ENCODE measurements around the gene MYRF. TPM values are rescaled to one million over a fixed set of nuclear protein-coding genes. Genes with fewer than 3 reads are reported as not detected.

Gene MYRF
- total and polyA plus RNA-seq, 2 of the 4 experiments (the other 2 are of a cell fraction) = 1.6 to 10.7 TPM

- no peak for TF ChIP-seq USF2 (IDR thresholded peaks at IDR 0.05; ENCODE audit: low read depth, low read length)
- no peak for TF ChIP-seq MAFK (IDR thresholded peaks at IDR 0.05; ENCODE audit: low read depth, low read length)
These were observed 65.2 kb downstream of the MYRF start (continued) for GRCh38 chr11:61817471-61818202.

- Histone ChIP-seq H3K27me3 (ENCODE audit: control insufficient read depth, insufficient read depth, low read length) (no peaks in the 10 kb centered on the region), H3K18ac (ENCODE audit: low read depth, low read length) (peak overlapping the region; percentile 53; the same call in 1 of the 2 replicates), H4K91ac (ENCODE audit: insufficient read depth, low read depth, low read length) (no peak overlapping the region), H3K14ac (replicated peaks; ENCODE audit: low read depth, low read length) (peak overlapping the region; percentile 55; the same call in 1 of the 2 replicates), H2BK120ac (ENCODE audit: low read depth, low read length) (peak overlapping the region; percentile 41; the same call in 1 of the 2 replicates), H3K27ac (ENCODE audit: insufficient read depth, low read length) (no peak overlapping the region), H3K9me3 (ENCODE audit: control insufficient read depth, insufficient read depth, low read length) (no peaks in the 10 kb centered on the region), H3K79me1 (ENCODE audit: low read depth in 1 of 2, low read length in 2 of 2) (peaks cover 0 to 16% of the 10 kb centered on the region in 2 experiments; a peak in 2 of 4 replicates), H2AK9ac (replicated peaks; ENCODE audit: low read depth, low read length, poor library complexity) (no peak overlapping the region), H3K56ac (ENCODE audit: extremely low read depth, insufficient read depth, low read length) (no peak overlapping the region), H3K23ac (ENCODE audit: low read depth, low read length) (no peak overlapping the region), H3K4me1 (ENCODE audit: control insufficient read depth, insufficient read depth, low read length) (peaks cover 5% of the 10 kb centered on the region; the same call in 1 of the 2 replicates), H3K4me2 (ENCODE audit: low read depth, low read length) (no peak overlapping the region; the same call in 1 of the 2 replicates), H4K20me1 (ENCODE audit: insufficient read depth, low read length) (no peaks in the 10 kb centered on the region), H3K36me3 (ENCODE audit: control insufficient read depth, insufficient read depth, low read length) (no peaks in the 10 kb centered on the region), H3K9ac (ENCODE audit: low read depth, low read length) (no peak overlapping the region), H4K5ac (ENCODE audit: low read depth, low read length) (no peak overlapping the region; the same call in 1 of the 2 replicates), H3K4me3 (ENCODE audit: insufficient read depth, low read depth, low read length) (no peak overlapping the region), H2AFZ (replicated peaks; ENCODE audit: low read length, poor library complexity) (no peak overlapping the region), H2BK5ac (ENCODE audit: low read depth, low read length, poor library complexity, severe bottlenecking) (peak overlapping the region; percentile 47), H4K8ac (ENCODE audit: low read depth in 2 of 2, low read length in 2 of 2) (peak overlapping the region in 1 of 2 experiments; percentile 48; a peak in 1 of 4 replicates), H2BK20ac (ENCODE audit: low read depth, low read length) (peak overlapping the region; percentile 53; the same call in 1 of the 2 replicates), H2BK15ac (ENCODE audit: low read depth, low read length) (peak overlapping the region; percentile 36; the same call in 1 of the 3 replicates), H2AK5ac (ENCODE audit: low read depth, low read length) (peak overlapping the region; percentile 69; the same call in 1 of the 2 replicates), H3K9me1 (ENCODE audit: insufficient read depth, low read length) (no peaks in the 10 kb centered on the region), H3K4ac (ENCODE audit: low read depth, low read length) (no peak overlapping the region)
- intact Hi-C loops (cut with micrococcal nuclease) = no loop called here
- peak; percentile 65 for DNase-seq
- CTCF ChIA-PET = interaction anchor here (1.2 kb wide), 1 partner anchor 23 kb away, joined by 3 read pairs; no protein-coding TSS in a partner anchor
- dilution Hi-C loops (cut with HindIII; ENCODE audit: low sequenced_read_pairs, unreplicated experiment) = no loop called here
- in situ Hi-C loops (cut with MboI; ENCODE audit: low sequenced_read_pairs) = no loop called here
- TF ChIP-seq, protein P1, sequence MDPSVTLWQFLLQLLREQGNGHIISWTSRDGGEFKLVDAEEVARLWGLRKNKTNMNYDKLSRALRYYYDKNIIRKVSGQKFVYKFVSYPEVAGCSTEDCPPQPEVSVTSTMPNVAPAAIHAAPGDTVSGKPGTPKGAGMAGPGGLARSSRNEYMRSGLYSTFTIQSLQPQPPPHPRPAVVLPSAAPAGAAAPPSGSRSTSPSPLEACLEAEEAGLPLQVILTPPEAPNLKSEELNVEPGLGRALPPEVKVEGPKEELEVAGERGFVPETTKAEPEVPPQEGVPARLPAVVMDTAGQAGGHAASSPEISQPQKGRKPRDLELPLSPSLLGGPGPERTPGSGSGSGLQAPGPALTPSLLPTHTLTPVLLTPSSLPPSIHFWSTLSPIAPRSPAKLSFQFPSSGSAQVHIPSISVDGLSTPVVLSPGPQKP (IDR thresholded peaks at IDR 0.05; ENCODE audit: borderline replicate concordance, low read depth, low read length) = no peak
- no peak for TF ChIP-seq MAZ (IDR thresholded peaks at IDR 0.05; ENCODE audit: borderline replicate concordance, low read depth, low read length)
- peak; percentile 42; the same call in 1 of the 2 replicates for TF ChIP-seq FOS (IDR thresholded peaks at IDR 0.05; ENCODE audit: low read depth, low read length)
- TF ChIP-seq, protein P2, sequence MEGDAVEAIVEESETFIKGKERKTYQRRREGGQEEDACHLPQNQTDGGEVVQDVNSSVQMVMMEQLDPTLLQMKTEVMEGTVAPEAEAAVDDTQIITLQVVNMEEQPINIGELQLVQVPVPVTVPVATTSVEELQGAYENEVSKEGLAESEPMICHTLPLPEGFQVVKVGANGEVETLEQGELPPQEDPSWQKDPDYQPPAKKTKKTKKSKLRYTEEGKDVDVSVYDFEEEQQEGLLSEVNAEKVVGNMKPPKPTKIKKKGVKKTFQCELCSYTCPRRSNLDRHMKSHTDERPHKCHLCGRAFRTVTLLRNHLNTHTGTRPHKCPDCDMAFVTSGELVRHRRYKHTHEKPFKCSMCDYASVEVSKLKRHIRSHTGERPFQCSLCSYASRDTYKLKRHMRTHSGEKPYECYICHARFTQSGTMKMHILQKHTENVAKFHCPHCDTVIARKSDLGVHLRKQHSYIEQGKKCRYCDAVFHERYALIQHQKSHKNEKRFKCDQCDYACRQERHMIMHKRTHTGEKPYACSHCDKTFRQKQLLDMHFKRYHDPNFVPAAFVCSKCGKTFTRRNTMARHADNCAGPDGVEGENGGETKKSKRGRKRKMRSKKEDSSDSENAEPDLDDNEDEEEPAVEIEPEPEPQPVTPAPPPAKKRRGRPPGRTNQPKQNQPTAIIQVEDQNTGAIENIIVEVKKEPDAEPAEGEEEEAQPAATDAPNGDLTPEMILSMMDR (conservative IDR thresholded peaks at IDR 0.05; ENCODE audit: low read depth, low read length) = no peak
- TF ChIP-seq MAFK (IDR thresholded peaks at IDR 0.05; ENCODE audit: low read depth, low read length) = peak; percentile 24; the same call in 1 of the 2 replicates
- no peak for TF ChIP-seq POLR2A (IDR thresholded peaks at IDR 0.05; ENCODE audit: low read depth, low read length)
- TF ChIP-seq RAD21 (IDR thresholded peaks at IDR 0.05; ENCODE audit: low read length) = no peak
- TF ChIP-seq NFE2L2 (IDR thresholded peaks at IDR 0.05; ENCODE audit: low read depth, low read length) = peak; percentile 68; the same call in 1 of the 2 replicates
- TF ChIP-seq SMC3 (IDR thresholded peaks at IDR 0.05; ENCODE audit: low read depth, low read length) = no peak
- no peak for TF ChIP-seq MXI1 (IDR thresholded peaks at IDR 0.05; ENCODE audit: borderline replicate concordance, low read depth, low read length)
- POLR2A ChIA-PET (ENCODE audit: unreplicated experiment) = no interaction called here
- no peak for ATAC-seq (ENCODE audit: low read depth)
- no CpG with 5 or more reads among the region's 2 CpGs for WGBS, 2 experiments (ENCODE audit: extremely low coverage in 2 of 2, insufficient read length in 1 of 2)
- no TSS peak for BruUV-seq (replicated peaks)
These were observed 67.7 kb downstream of the MYRF start for GRCh38 chr11:61820174-61820573.
